IPS-11a (cell line): ENCODE data around the gene WHRN.

Source experiments
- H3K4me3 ChIP-seq: one replicate; pipeline ENCODE4 v1.5.1; 2013; ENCODE audit warnings: low read depth, low read length, control low read depth

The WHRN gene

GRCh38 chr9:114505187-114506081 is at the start of gene WHRN:
Gene WHRN (minus strand): TSS chr9:114505473. CDS start chr9:114504801, 672 bp downstream.
- H3K4me3 ChIP-seq, result peak within 1 kb of the TSS; percentile 53

GRCh38 chr9:114553202-114553601 is 47.9 kb upstream of the WHRN start:
- no peak overlapping the region for H3K4me3 ChIP-seq

DNA sequence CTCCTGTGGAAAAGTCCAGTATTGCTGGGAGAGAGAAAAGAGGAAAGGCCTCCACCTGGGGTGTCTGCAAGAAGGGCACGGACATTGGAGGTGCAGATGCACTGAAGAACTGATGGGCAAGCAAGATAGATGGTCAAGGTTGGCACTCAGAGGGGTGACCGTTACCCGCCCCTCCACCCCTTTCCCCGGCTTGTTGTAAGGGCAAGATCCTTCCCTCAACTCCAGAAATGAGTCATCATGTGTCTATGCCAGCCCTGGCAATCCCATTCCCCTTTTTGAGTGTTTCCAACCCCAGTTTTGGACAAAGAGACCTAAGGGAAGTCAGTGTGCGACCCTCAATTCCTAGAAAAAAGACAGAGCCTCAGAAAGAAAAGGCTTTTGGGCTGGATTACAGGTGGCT is 47.4 kb upstream of the WHRN start:
- H3K4me3 ChIP-seq, result no peak overlapping the region

DNA sequence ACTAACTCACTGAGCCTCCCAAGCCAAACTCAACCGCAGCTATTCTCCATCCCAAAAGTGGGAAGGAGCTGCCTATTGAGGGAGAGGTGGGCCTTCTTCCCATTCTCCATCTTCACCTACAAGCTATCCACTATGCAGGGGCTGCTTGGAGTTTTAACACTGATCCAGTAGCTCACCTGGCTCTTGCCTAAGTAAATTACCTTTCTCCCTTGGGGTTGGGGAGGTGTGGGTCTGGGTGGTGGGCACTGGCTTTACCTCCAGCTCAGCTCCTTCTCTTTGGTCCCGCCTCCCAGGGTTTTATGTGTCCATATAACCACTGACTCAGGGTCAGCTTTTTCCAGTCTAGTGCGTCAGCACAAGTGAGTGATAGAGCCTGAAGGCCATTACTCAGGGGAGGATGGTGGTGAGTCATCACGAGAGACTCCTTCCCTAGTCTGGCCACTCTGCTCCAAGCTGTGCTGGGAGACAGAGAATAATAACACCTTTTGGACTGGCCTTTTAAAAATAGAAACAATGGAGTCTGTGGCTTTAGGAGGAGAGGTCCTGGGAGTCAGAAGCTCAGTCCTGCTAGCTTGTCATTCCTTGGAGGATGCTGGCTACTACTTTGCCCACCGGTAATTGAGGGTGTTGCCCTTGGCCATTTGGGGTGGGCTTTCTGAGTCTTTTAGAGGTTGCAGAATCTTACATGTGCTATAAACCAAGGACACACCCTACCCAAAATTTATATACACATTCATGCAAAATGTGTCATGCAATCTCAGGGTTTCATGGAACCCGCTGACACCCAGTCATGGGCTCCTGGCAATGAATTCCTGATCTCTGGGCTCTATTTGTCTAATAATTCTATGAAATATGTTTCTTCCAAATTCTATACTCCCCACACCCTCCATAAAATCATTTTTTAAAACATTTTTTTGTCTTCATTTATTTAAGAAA is 46.7 kb upstream of the WHRN start:
- H3K4me3 ChIP-seq, result no peak overlapping the region

GRCh38 chr9:114549697-114550330 is 44.5 kb upstream of the WHRN start:
- H3K4me3 ChIP-seq, result no peak overlapping the region

DNA sequence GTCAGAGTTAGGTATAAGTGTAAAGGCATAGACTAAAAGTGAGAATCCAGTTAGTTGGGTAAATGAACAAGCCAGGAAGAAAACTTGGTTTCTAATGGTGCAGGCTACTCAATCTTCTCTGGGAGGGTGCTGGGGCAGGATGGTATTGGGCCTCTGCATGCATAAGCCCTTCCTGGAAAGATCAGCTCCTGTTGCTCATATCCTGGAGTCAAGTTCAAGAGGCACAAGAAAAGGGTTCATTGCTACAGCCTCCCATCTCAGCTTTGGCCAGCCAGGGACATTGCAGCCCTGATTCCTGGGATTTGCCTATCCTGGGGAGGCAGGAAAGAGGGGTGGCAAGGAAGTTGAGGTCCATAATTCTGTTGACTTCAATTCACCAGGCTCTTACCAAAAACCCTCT is 41.6 kb upstream of the WHRN start:
- H3K4me3 ChIP-seq, result no peak overlapping the region

GRCh38 chr9:114545055-114545454 is 39.8 kb upstream of the WHRN start:
- no peak overlapping the region for H3K4me3 ChIP-seq

GRCh38 chr9:114539701-114540380 is 34.6 kb upstream of the WHRN start:
- H3K4me3 ChIP-seq, result no peak overlapping the region

DNA sequence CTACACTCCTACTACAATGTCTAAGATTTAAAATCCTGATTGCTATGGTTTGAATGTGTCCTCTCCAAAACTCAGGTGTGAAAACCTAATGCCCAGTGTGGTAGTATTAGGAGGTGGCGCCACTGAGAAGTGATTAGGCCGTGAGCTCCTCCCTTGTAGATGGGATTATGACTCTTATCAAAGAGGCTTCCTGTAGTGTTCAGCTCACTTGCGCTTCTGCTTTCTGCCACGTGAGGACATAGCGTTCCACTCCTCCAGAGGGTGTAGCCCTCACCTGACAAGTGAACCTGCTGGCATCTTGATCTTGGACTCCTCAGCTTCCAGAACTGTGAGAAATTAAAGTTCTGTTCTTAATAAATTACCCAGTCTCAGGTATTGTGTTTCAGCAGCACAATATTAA is 33.0 kb upstream of the WHRN start:
- no peak overlapping the region for H3K4me3 ChIP-seq

DNA sequence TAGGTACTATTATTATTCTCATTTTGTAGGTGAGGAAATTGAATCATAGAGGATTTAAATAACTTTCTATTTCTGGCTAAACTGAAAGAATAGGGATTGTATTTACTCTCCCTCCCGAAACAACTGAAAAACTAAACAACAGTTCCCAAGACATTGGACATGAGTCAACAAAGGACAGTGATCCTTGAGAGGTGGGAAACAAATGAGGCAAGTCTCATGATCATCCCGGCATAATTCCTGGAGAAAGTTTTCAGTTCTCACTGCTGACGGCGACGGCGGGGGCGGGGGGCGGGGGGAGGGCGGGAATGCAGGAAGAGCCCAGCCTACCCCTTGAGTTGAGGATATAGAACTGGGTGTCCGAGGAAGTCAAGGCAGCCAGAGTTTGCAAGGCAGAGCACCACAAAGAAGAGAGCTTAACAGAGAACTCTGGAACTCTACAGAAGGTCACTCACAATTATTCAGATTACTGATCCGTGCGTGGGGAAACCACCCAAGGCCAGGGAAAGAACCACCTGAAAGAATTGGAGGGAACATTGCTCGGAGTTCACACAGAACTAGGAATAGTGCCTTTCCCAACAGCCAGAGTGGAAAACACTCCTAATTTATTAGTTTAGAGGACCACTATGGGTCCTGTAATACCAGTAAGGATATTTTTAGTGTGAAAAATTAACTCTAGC is 27.4 kb upstream of the WHRN start:
- H3K4me3 ChIP-seq, result no peak overlapping the region

GRCh38 chr9:114529285-114529684 is 24.0 kb upstream of the WHRN start:
- no peak overlapping the region for H3K4me3 ChIP-seq

- no peak overlapping the region for H3K4me3 ChIP-seq
Measured at GRCh38 chr9:114526807-114527206, 21.5 kb upstream of the WHRN start.

DNA sequence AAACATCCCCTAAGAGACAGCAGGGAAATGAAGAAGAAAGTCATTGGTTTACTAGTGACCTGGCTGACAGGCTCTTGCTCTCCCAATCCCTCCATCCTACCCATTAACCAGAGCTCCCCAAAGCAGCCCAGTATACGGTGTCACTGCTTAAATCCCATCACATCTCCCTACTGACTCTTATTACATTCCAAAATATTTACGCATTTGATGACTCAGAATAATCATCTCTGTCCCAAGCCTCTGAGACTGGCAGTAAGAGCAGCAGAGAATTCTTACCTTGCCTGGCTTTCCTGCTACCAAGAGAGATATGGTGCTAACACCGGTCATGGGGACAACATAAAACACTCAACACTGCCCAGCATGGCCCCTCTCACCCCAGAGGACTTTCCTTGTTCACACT is 20.2 kb upstream of the WHRN start:
- H3K4me3 ChIP-seq, result no peak overlapping the region

- no peak overlapping the region for H3K4me3 ChIP-seq
Measured at GRCh38 chr9:114524247-114524681, 19.0 kb upstream of the WHRN start.

DNA sequence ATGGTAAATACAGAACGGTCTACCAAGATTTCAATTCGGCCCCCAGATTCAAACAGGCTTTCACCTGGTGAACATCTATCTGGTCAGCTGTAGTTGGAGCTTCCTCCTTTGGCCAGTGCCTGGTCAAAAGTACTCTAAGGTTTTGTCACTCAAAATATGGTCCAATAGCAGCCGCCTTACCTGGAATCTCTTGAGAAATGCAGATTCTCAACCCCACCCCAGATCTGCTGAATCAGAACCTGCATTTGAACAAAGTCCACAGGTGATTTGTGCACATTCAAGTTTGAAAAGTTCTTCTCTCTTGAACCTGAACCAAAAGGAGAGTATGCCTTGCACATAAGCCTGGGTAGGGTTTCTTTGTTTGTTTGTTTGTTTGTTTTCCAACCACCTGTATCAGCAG is 17.6 kb upstream of the WHRN start:
- no peak overlapping the region for H3K4me3 ChIP-seq

- no peak overlapping the region for H3K4me3 ChIP-seq
Measured at GRCh38 chr9:114522286-114522685, 17.0 kb upstream of the WHRN start.

- no peak overlapping the region for H3K4me3 ChIP-seq
Measured at GRCh38 chr9:114521846-114522245, 16.6 kb upstream of the WHRN start.

DNA sequence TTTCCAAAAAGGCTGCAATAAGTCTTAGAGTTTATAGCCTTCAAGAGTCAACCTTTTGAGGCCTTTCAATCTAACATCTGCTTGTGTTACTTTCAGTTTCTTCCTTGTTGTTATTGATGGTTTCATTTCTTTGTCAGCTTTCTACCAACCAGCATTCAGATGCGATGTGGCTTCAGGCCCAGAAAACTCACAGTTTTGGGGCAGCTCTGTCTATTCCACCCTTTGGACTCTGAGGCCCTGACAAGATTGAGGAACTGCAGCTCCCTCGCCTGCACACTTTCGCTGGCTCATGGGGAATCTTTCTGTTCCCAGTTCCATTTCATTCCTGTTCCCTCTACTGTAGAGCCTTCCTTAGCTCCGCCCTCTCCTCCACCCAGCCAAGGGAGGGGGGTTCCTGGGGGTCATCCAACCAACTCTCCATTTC is 13.3 kb upstream of the WHRN start:
- no peak overlapping the region for H3K4me3 ChIP-seq

DNA sequence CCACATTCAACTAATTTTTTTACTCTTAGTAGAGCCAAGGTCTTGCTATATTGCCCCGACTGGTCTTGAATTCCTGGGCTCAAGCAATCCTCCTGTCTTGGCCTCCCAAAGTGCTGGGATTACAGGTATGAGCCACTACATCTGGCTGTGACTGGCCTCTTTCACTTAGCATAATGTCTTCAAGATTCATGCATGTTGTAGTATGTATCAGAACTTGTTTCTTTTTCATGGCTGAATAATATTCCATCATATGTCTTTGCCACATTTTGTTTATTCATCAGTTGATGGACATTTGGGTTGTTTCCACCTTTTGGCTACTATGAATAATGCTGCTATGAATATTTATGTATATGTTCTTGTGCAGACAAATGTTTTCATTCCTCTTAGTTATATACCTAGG is 12.8 kb upstream of the WHRN start:
- H3K4me3 ChIP-seq, result no peak overlapping the region

- no peak overlapping the region for H3K4me3 ChIP-seq
Measured at GRCh38 chr9:114516913-114517312, 11.6 kb upstream of the WHRN start.
